HCT116 (cell line): ENCODE data around the gene LRRC10.

Experiments
- CEBPB ChIP-seq: IDR thresholded peaks from 2 replicates; pipeline ENCODE4 v1.6.1; 2012; ENCODE audit warnings: low read depth
- CTCF ChIP-seq, 3 experiments: fragments of 200-600 bp in 1 of 3; sonication (generic) in 1 of 3; IDR thresholded peaks in 2 of 3; conservative IDR thresholded peaks in 1 of 3; 2 replicates each; pipeline ENCODE4 v1.5.1; 2012 to 2017; ENCODE audit warnings: low read depth in 2 of 3, low read length in 2 of 3, antibody characterized with exemption in 1 of 3, borderline replicate concordance in 1 of 3, control low read depth in 1 of 3, mild to moderate bottlenecking in 1 of 3, mixed read lengths in 1 of 3, mixed run types in 1 of 3, moderate library complexity in 1 of 3; ENCODE audit not compliant: insufficient read depth in 1 of 3
- EZH2 ChIP-seq: fragments of 200-600 bp; sonication (generic); IDR thresholded peaks from 2 replicates; pipeline ENCODE4 v1.6.1; 2017; ENCODE audit warnings: antibody characterized with exemption, mixed run types
- POLR2A ChIP-seq: IDR thresholded peaks from 2 replicates; pipeline ENCODE4 v1.7.0; 2011; ENCODE audit warnings: borderline replicate concordance; ENCODE audit not compliant: insufficient read depth, insufficient read length; ENCODE audit errors: extremely low read depth
- REST ChIP-seq: IDR thresholded peaks from 2 replicates; pipeline ENCODE4 v1.6.1; 2012; ENCODE audit warnings: low read depth

GRCh38 chr12:69589082-69589481 is 21.6 kb downstream of the LRRC10 start:
- TF ChIP-seq CTCF (IDR thresholded peaks at IDR 0.05 in 2 of 3, conservative IDR thresholded peaks at IDR 0.05 in 1 of 3; ENCODE audit: borderline replicate concordance in 1 of 3, insufficient read depth in 1 of 3, low read depth in 2 of 3, low read length in 2 of 3) (no peak), EZH2 (no peak), REST (no peak), POLR2A (no peak), CEBPB (no peak)
